Endodermal cell (in vitro differentiated cells): Measurements from ENCODE around the gene CENATAC. TPM values are rescaled to one million over a fixed set of nuclear protein-coding genes. Genes with fewer than 3 reads are reported as not detected.

Experiments used
- DNase-seq: peaks from one replicate; pipeline ENCODE4 v3.0.0-alpha.2; 2017
- H3K27ac ChIP-seq: 2 replicates; pipeline ENCODE4 v1.5.1; 2013; ENCODE audit warnings: mild to moderate bottlenecking, low read depth, low read length, moderate library complexity
- H3K27me3 ChIP-seq: 2 replicates; pipeline ENCODE4 v1.6.1; 2013; ENCODE audit warnings: mild to moderate bottlenecking, low read length, moderate library complexity; ENCODE audit not compliant: insufficient read depth, control insufficient read depth, poor library complexity, severe bottlenecking
- H3K36me3 ChIP-seq: 2 replicates; pipeline ENCODE4 v1.7.0; 2013; ENCODE audit warnings: mild to moderate bottlenecking, low read length, moderate library complexity; ENCODE audit not compliant: control insufficient read depth, insufficient read depth
- H3K4me1 ChIP-seq: one replicate; pipeline ENCODE4 v1.7.0; 2013; ENCODE audit warnings: low read length; ENCODE audit not compliant: control insufficient read depth, insufficient read depth
- H3K4me3 ChIP-seq: 2 replicates; pipeline ENCODE4 v1.5.1; 2013; ENCODE audit warnings: mild to moderate bottlenecking, low read length, moderate library complexity
- H3K9ac ChIP-seq: 2 replicates; pipeline ENCODE4 v1.6.1; 2013; ENCODE audit warnings: mild to moderate bottlenecking, low read length, moderate library complexity; ENCODE audit not compliant: poor library complexity, severe bottlenecking; ENCODE audit errors: extremely low read depth
- H3K9me3 ChIP-seq: 2 replicates; pipeline ENCODE4 v1.6.1; 2013; ENCODE audit warnings: mild to moderate bottlenecking, low read length, moderate library complexity; ENCODE audit not compliant: control insufficient read depth
- H3K27ac Mint-ChIP-seq: 2 replicates; pipeline ENCODE4 v1.8.0; 2020; ENCODE audit warnings: mixed read lengths
- H3K27me3 Mint-ChIP-seq: 2 replicates; pipeline ENCODE4 v1.8.0; 2021; ENCODE audit warnings: mild to moderate bottlenecking, mixed read lengths; ENCODE audit not compliant: insufficient read depth
- H3K36me3 Mint-ChIP-seq: 2 replicates; pipeline ENCODE4 v1.8.0; 2020; ENCODE audit warnings: low read depth, mixed read lengths
- H3K4me1 Mint-ChIP-seq: 2 replicates; pipeline ENCODE4 v1.8.0; 2020; ENCODE audit warnings: mixed read lengths
- H3K4me3 Mint-ChIP-seq: 2 replicates; pipeline ENCODE4 v1.8.0; 2020; ENCODE audit warnings: mild to moderate bottlenecking, moderate library complexity, mixed read lengths
- H3K9me3 Mint-ChIP-seq: 2 replicates; pipeline ENCODE4 v1.8.0; 2020; ENCODE audit warnings: mild to moderate bottlenecking, mixed read lengths
- WGBS, 2 experiments: methylation state at CpG; one replicate each; pipeline versions ENCODE4 v1.1.5 to v1.1.7; 2013; ENCODE audit warnings: missing lambda C conversion rate in 2 of 2, mixed read lengths in 1 of 2; ENCODE audit not compliant: insufficient coverage in 1 of 2, insufficient read length in 1 of 2; 5-methylcytosine and 5-hydroxymethylcytosine counted together
- total RNA-seq, 2 donors: library from RNA; stranded (reverse); fragmentation: NEBNext Ultra II Directional in 1 of 2; extraction: Animal tissue kit (Norgen Biotek cat#: 25700) in 1 of 2; gene quantifications; 2 replicates in 1 of 2; 3 replicates in 1 of 2; pipeline ENCODE4 v1.2.1, GENCODE V29; 2021
- TF ChIP-seq, protein P1 (sequence below): fragments of 200-600 bp; sonication (generic); conservative IDR thresholded peaks from 2 replicates; pipeline ENCODE4 v1.5.0; 2021; ENCODE audit warnings: antibody characterized with exemption, mild to moderate bottlenecking

The CENATAC gene
- total RNA-seq, 2 donors from 2014 or later, result 38.7 to 43.3 TPM

DNA sequence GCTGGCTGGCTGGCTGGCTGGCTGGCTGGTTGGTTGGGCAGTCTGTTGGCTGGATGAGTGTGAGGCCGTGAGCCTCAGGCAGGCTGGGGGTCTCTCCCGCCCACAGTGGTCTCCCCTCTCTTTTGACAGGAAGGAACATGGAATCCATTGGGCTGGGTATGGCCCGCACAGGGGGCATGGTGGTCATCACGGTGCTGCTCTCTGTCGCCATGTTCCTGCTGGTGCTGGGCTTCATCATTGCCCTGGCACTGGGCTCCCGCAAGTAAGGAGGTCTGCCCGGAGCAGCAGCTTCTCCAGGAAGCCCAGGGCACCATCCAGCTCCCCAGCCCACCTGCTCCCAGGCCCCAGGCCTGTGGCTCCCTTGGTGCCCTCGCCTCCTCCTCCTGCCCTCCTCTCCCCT lies 40.0 kb upstream of the CENATAC start:
- TF ChIP-seq, protein P1, sequence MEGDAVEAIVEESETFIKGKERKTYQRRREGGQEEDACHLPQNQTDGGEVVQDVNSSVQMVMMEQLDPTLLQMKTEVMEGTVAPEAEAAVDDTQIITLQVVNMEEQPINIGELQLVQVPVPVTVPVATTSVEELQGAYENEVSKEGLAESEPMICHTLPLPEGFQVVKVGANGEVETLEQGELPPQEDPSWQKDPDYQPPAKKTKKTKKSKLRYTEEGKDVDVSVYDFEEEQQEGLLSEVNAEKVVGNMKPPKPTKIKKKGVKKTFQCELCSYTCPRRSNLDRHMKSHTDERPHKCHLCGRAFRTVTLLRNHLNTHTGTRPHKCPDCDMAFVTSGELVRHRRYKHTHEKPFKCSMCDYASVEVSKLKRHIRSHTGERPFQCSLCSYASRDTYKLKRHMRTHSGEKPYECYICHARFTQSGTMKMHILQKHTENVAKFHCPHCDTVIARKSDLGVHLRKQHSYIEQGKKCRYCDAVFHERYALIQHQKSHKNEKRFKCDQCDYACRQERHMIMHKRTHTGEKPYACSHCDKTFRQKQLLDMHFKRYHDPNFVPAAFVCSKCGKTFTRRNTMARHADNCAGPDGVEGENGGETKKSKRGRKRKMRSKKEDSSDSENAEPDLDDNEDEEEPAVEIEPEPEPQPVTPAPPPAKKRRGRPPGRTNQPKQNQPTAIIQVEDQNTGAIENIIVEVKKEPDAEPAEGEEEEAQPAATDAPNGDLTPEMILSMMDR, result no peak
- no peak for DNase-seq
- Mint-ChIP-seq H3K27ac (no peak overlapping the region), H3K4me1 (peaks cover 3% of the 10 kb centered on the region), H3K4me3 (no peak overlapping the region), H3K9me3 (no peaks in the 10 kb centered on the region), H3K27me3 (peaks cover 55% of the 10 kb centered on the region), H3K36me3 (no peaks in the 10 kb centered on the region)
- Histone ChIP-seq H3K36me3 (no peaks in the 10 kb centered on the region), H3K9me3 (no peaks in the 10 kb centered on the region), H3K4me1 (no peaks in the 10 kb centered on the region), H3K4me3 (no peak overlapping the region), H3K27ac (no peak overlapping the region), H3K9ac (no peak overlapping the region), H3K27me3 (peaks cover 17% of the 10 kb centered on the region)
- 90 to 94% methylated on average over 3 to 8 of the region's 8 CpGs for WGBS, 2 experiments

DNA sequence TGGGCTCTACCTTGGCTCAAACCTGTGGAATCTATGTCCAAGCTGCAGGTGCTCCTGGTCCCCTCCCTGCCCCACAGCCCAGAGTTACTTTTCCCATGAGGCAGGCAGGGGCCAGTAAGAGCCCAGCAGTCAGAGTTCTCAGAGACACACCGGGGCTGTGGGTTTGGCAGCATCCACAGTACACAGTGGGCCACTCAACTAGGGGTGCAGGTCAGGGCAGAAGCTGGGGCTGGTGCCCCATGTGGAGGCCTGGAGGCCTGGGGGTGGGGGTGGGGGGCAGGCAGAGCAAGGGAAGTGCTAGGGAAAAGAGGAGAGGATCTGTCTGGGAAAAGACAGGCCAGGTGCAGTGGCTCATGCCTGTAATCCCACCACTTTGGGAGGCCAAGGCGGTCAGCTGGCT lies 39.4 kb upstream of the CENATAC start:
- H3K36me3 ChIP-seq, result no peaks in the 10 kb centered on the region
- TF ChIP-seq, protein P1, result no peak
- H3K9me3 ChIP-seq, result no peaks in the 10 kb centered on the region
- H3K4me1 Mint-ChIP-seq, result peaks cover 3% of the 10 kb centered on the region
- peaks cover 52% of the 10 kb centered on the region for H3K27me3 Mint-ChIP-seq
- H3K27ac ChIP-seq, result no peak overlapping the region
- no peak for DNase-seq
- H3K9ac ChIP-seq, result no peak overlapping the region
- no peaks in the 10 kb centered on the region for H3K9me3 Mint-ChIP-seq
- no peak overlapping the region for H3K27ac Mint-ChIP-seq
- no peak overlapping the region for H3K4me3 ChIP-seq
- no peak overlapping the region for H3K4me3 Mint-ChIP-seq
- WGBS, 2 experiments, result 89 to 100% methylated on average over 2 of the region's 2 CpGs
- peaks cover 13% of the 10 kb centered on the region for H3K27me3 ChIP-seq
- no peaks in the 10 kb centered on the region for H3K4me1 ChIP-seq
- no peaks in the 10 kb centered on the region for H3K36me3 Mint-ChIP-seq

DNA sequence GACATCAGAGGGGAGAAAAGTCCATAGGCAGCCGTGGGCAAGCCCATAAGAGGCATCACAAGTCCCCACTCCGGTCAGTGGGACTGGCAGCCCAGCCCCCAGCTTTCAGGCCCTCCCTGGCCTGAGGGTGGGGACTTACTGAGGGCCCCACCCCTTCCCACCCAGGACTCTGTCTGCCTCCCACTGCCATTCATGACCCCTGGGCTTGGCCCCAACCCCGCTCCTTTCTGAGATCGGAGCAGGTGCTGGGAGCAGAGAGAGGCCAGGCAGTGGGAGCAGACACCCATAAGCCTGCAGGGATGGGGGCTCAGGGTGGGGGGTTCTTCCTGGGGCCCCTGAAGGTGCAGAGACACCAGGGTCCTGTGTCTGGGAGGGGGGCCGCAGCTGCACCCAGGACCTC lies 36.7 kb upstream of the CENATAC start:
- DNase-seq, result no peak
- H3K36me3 Mint-ChIP-seq, result no peaks in the 10 kb centered on the region
- TF ChIP-seq, protein P1, result no peak
- H3K9me3 Mint-ChIP-seq, result no peaks in the 10 kb centered on the region
- H3K4me3 Mint-ChIP-seq, result no peak overlapping the region
- no peak overlapping the region for H3K9ac ChIP-seq
- H3K27ac ChIP-seq, result no peak overlapping the region
- H3K9me3 ChIP-seq, result no peaks in the 10 kb centered on the region
- H3K27me3 Mint-ChIP-seq, result peaks cover 30% of the 10 kb centered on the region
- H3K4me1 ChIP-seq, result no peaks in the 10 kb centered on the region
- H3K4me3 ChIP-seq, result no peak overlapping the region
- WGBS, 2 experiments, result 90 to 92% methylated on average over 2 to 5 of the region's 5 CpGs
- H3K36me3 ChIP-seq, result no peaks in the 10 kb centered on the region
- H3K27ac Mint-ChIP-seq, result no peak overlapping the region
- H3K4me1 Mint-ChIP-seq, result no peaks in the 10 kb centered on the region
- peaks cover 6% of the 10 kb centered on the region for H3K27me3 ChIP-seq
